ENCODE data around the gene CEP78.

DNA sequence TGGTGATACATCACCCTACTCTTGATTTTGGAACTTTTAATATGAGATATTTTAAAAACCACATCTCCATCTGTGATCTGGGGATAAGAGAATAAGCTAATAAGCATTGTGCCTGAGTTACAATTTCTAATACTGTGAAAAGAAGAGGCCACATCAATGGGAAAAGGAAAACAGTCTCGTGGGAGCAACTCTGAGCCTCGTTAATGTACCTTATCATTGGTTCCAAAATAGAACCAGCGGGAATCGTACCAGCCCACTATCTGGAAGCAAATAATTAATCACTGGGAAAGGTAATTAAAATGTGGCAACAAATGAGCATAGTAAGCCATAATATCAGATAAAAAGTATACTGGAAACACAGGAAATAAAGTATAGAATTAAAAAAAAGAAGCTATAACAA is 28.0 kb upstream of the CEP78 start:
- TF ChIP-seq POLR2A (IDR thresholded peaks at IDR 0.05; ENCODE audit: low read length): no peak
- TF ChIP-seq GATA1 (IDR thresholded peaks at IDR 0.05; ENCODE audit: low read depth, low read length): no peak

Measured in erythroblast (primary cell).